HG03108 (cell line): ENCODE results near the gene HP.

Experiments used
- ATAC-seq: cut with Tn5 transposase; IDR thresholded peaks from one replicate; pipeline ENCODE4 v1.9.1; 2021; ENCODE audit warnings: moderate library complexity; ENCODE audit not compliant: unreplicated experiment

Gene HP

GRCh38 chr16:72084445-72084844 is 30.1 kb downstream of the HP start:
- no peak for ATAC-seq

GRCh38 chr16:72085002-72085401 is 30.7 kb downstream of the HP start:
- ATAC-seq, result no peak

GRCh38 chr16:72091217-72091616 is 36.9 kb downstream of the HP start:
- ATAC-seq, result no peak

- no peak for ATAC-seq
Observed at GRCh38 chr16:72092832-72093447, 38.6 kb downstream of the HP start.

GRCh38 chr16:72093448-72094265 is 39.4 kb downstream of the HP start, which contains the start of the genes DHX38 and TXNL4B:
Gene DHX38 (plus strand): TSS chr16:72093847. CDS start chr16:72096158, 2,311 bp downstream.
Gene TXNL4B (minus strand): TSS chr16:72093620. CDS start chr16:72090749, 2,871 bp downstream.
- peak; percentile 97 for ATAC-seq

GRCh38 chr16:72094266-72094610 is 39.9 kb downstream of the HP start:
- no peak for ATAC-seq

- no peak for ATAC-seq
Observed at GRCh38 chr16:72098936-72099335, 44.6 kb downstream of the HP start.

- no peak for ATAC-seq
Observed at GRCh38 chr16:72099377-72099818, 45.1 kb downstream of the HP start.

- ATAC-seq, result no peak
Observed at GRCh38 chr16:72101195-72101594, 46.9 kb downstream of the HP start.

GRCh38 chr16:72104905-72105304 is 50.6 kb downstream of the HP start:
- ATAC-seq, result no peak

- ATAC-seq, result no peak
Observed at GRCh38 chr16:72105978-72106377, 51.7 kb downstream of the HP start.

- ATAC-seq, result no peak
Observed at GRCh38 chr16:72107371-72107770, 53.1 kb downstream of the HP start.

- ATAC-seq, result no peak
Observed at GRCh38 chr16:72108353-72109102, 54.2 kb downstream of the HP start.

- ATAC-seq, result no peak
Observed at GRCh38 chr16:72109300-72109699, 55.0 kb downstream of the HP start.

GRCh38 chr16:72109966-72110530 is 55.7 kb downstream of the HP start:
- ATAC-seq, result no peak
